Osteocyte (in vitro differentiated cells): ENCODE data around the gene PCMT1. TPM values are rescaled to one million over a fixed set of nuclear protein-coding genes. Genes with fewer than 3 reads are reported as not detected.
A peak's percentile ranks its signal among the peaks of the same experiment; 100 is the strongest.
"Not testable (repeated sequence)": the region's sequence is repeated elsewhere in the genome, so short reads cannot be mapped to it uniquely, and the experiment has no call there.

Experiments used
- DNase-seq: peaks from one replicate; pipeline ENCODE4 v3.0.0; 2021; ENCODE audit warnings: mixed read lengths; ENCODE audit not compliant: unreplicated experiment; ENCODE audit errors: extremely low spot score
- H3K27ac Mint-ChIP-seq: one replicate; pipeline ENCODE4 v1.8.0; 2021; ENCODE audit warnings: mild to moderate bottlenecking, mixed read lengths; ENCODE audit not compliant: unreplicated experiment
- H3K27me3 Mint-ChIP-seq: one replicate; pipeline ENCODE4 v1.8.0; 2021; ENCODE audit warnings: mixed read lengths; ENCODE audit not compliant: unreplicated experiment
- H3K36me3 Mint-ChIP-seq: one replicate; pipeline ENCODE4 v1.8.0; 2021; ENCODE audit warnings: mixed read lengths; ENCODE audit not compliant: unreplicated experiment
- H3K4me1 Mint-ChIP-seq: one replicate; pipeline ENCODE4 v1.8.0; 2021; ENCODE audit warnings: mixed read lengths; ENCODE audit not compliant: unreplicated experiment
- H3K4me3 Mint-ChIP-seq: one replicate; pipeline ENCODE4 v1.8.0; 2021; ENCODE audit warnings: mild to moderate bottlenecking, moderate library complexity, mixed read lengths; ENCODE audit not compliant: unreplicated experiment
- H3K9me3 Mint-ChIP-seq: one replicate; pipeline ENCODE4 v1.8.0; 2021; ENCODE audit warnings: mixed read lengths; ENCODE audit not compliant: unreplicated experiment
- CTCF ChIP-seq: fragments of 200-600 bp; sonication (generic); IDR thresholded peaks from 2 replicates; pipeline ENCODE4 v1.5.0; 2021; ENCODE audit warnings: antibody characterized with exemption, mild to moderate bottlenecking, moderate library complexity
- total RNA-seq: library from RNA; stranded (reverse); gene quantifications from 2 replicates; pipeline ENCODE4 v1.2.1, GENCODE V29; 2021

PCMT1 gene
- total RNA-seq, 1 donor from 2014 or later = 75.8 TPM

GRCh38 chr6:149752600-149753373 is 3.2 kb downstream of the PCMT1 start:
- Mint-ChIP-seq H3K27me3 (no peaks in the 10 kb centered on the region), H3K4me1 (peaks cover 15% of the 10 kb centered on the region), H3K4me3 (no peak overlapping the region), H3K9me3 (no peaks in the 10 kb centered on the region), H3K36me3 (no peaks in the 10 kb centered on the region), H3K27ac (no peak overlapping the region)
- no peak for TF ChIP-seq CTCF
- no peak for DNase-seq

GRCh38 chr6:149753374-149753637 is 3.8 kb downstream of the PCMT1 start:
- not testable (repeated sequence) for H3K27me3 Mint-ChIP-seq, H3K36me3 Mint-ChIP-seq, H3K27ac Mint-ChIP-seq, DNase-seq, H3K4me3 Mint-ChIP-seq, H3K9me3 Mint-ChIP-seq
- peaks cover 15% of the 10 kb centered on the region for H3K4me1 Mint-ChIP-seq

GRCh38 chr6:149754548-149754947 is 5.0 kb downstream of the PCMT1 start:
- no peaks in the 10 kb centered on the region for H3K27me3 Mint-ChIP-seq
- H3K4me3 Mint-ChIP-seq = no peak overlapping the region
- peaks cover 13% of the 10 kb centered on the region for H3K4me1 Mint-ChIP-seq
- H3K9me3 Mint-ChIP-seq = no peaks in the 10 kb centered on the region
- no peak for TF ChIP-seq CTCF
- DNase-seq = no peak
- no peaks in the 10 kb centered on the region for H3K36me3 Mint-ChIP-seq
- no peak overlapping the region for H3K27ac Mint-ChIP-seq

GRCh38 chr6:149755300-149756260 is 6.0 kb downstream of the PCMT1 start:
- no peaks in the 10 kb centered on the region for H3K9me3 Mint-ChIP-seq
- H3K4me1 Mint-ChIP-seq = peaks cover 10% of the 10 kb centered on the region
- peaks cover 4% of the 10 kb centered on the region for H3K36me3 Mint-ChIP-seq
- DNase-seq = no peak
- H3K27ac Mint-ChIP-seq = peak overlapping the region; percentile 58
- no peak for TF ChIP-seq CTCF
- H3K27me3 Mint-ChIP-seq = no peaks in the 10 kb centered on the region
- no peak overlapping the region for H3K4me3 Mint-ChIP-seq

- H3K4me3 Mint-ChIP-seq = no peak overlapping the region
- peaks cover 5% of the 10 kb centered on the region for H3K4me1 Mint-ChIP-seq
- H3K27ac Mint-ChIP-seq = no peak overlapping the region
- no peaks in the 10 kb centered on the region for H3K27me3 Mint-ChIP-seq
- DNase-seq = peak; percentile 46
- TF ChIP-seq CTCF = no peak
- H3K36me3 Mint-ChIP-seq = peaks cover 4% of the 10 kb centered on the region
- no peaks in the 10 kb centered on the region for H3K9me3 Mint-ChIP-seq
These were observed 6.7 kb downstream of the PCMT1 start for GRCh38 chr6:149756261-149756636.
